Ascending aorta (tissue), 2 donors: Measurements from ENCODE around the gene MBNL2. TPM values are rescaled to one million over a fixed set of nuclear protein-coding genes. Genes with fewer than 3 reads are reported as not detected.

ENCODE experiments used
- DNase-seq, 2 donors: peaks; one replicate each; pipeline ENCODE4 v3.0.0-alpha.2; 2019; ENCODE audit warnings: low spot score in 2 of 2
- H3K27ac ChIP-seq, 2 donors: fragments of 200-600 bp; sonication (generic); one replicate each; pipeline ENCODE4 v1.5.1; 2016 to 2017; ENCODE audit warnings: mild to moderate bottlenecking in 1 of 2
- H3K27me3 ChIP-seq: fragments of 200-600 bp; sonication (generic); one replicate; pipeline ENCODE4 v1.5.1; 2017
- H3K36me3 ChIP-seq, 2 donors: fragments of 200-600 bp; sonication (generic); one replicate each; pipeline ENCODE4 v1.5.1; 2016
- H3K4me1 ChIP-seq, 2 donors: fragments of 200-600 bp; sonication (generic); one replicate each; pipeline ENCODE4 v1.5.1; 2016 to 2017; ENCODE audit warnings: mild to moderate bottlenecking in 1 of 2
- H3K4me3 ChIP-seq, 2 donors: fragments of 200-600 bp; sonication (generic); one replicate each; pipeline ENCODE4 v1.5.1; 2016 to 2017; ENCODE audit warnings: mild to moderate bottlenecking in 1 of 2
- H3K9me3 ChIP-seq, 2 donors: fragments of 200-600 bp; sonication (generic); one replicate each; pipeline ENCODE4 v1.5.1; 2016
- CTCF ChIP-seq, 3 experiments: fragments of 200-600 bp in 2 of 3; fragments of 450-650 bp in 1 of 3; sonication (generic) in 2 of 3; IDR thresholded peaks; one replicate each; pipeline ENCODE4 v1.5.1; 2016 to 2019; ENCODE audit warnings: antibody characterized with exemption in 3 of 3, mild to moderate bottlenecking in 1 of 3, moderate library complexity in 1 of 3
- intact Hi-C: fragments of 100-400 bp; cut with DNase I; formaldehyde crosslinking; loops from one replicate; pipeline ENCODE4 v1.15.1; 2023
- total RNA-seq: library from RNA; depleted of rRNA; stranded (reverse); fragments of >200 nt; gene quantifications from one replicate; pipeline ENCODE4 v1.1.0, GENCODE V29; 2016

Gene MBNL2
- total RNA-seq, 1 donor from 2014 or later, result 38.7 TPM

- H3K27ac ChIP-seq, result peak overlapping the region; percentile 80 to 83
- no peaks in the 10 kb centered on the region for H3K9me3 ChIP-seq
- peaks cover 0 to 27% of the 10 kb centered on the region in 2 donors for H3K4me1 ChIP-seq
- H3K27me3 ChIP-seq, result no peaks in the 10 kb centered on the region
- H3K36me3 ChIP-seq, result no peaks in the 10 kb centered on the region
- intact Hi-C loops, result loop anchor here (5.0 to 10.0 kb wide), 4 partner anchors 73 to 1170 kb away; partner anchors contain the start of gene UGGT2
- DNase-seq, result peak in 1 of 2 donors; percentile 77
- no peak for TF ChIP-seq CTCF (IDR thresholded peaks at IDR 0.05)
- peak overlapping the region; percentile 72 to 78 for H3K4me3 ChIP-seq
Observed at GRCh38 chr13:97224544-97225300, 2.6 kb downstream of the MBNL2 start.

- no peaks in the 10 kb centered on the region for H3K36me3 ChIP-seq
- H3K9me3 ChIP-seq, result no peaks in the 10 kb centered on the region
- no peak for TF ChIP-seq CTCF (IDR thresholded peaks at IDR 0.05)
- no peaks in the 10 kb centered on the region for H3K27me3 ChIP-seq
- H3K4me1 ChIP-seq, result peaks cover 0 to 31% of the 10 kb centered on the region in 2 donors
- intact Hi-C loops, result loop anchor here (10.0 kb wide), 2 partner anchors 559 to 1171 kb away; partner anchors contain the start of gene UGGT2
- DNase-seq, result no peak
- H3K27ac ChIP-seq, result peak overlapping the region; percentile 80 to 83
- H3K4me3 ChIP-seq, result peak overlapping the region; percentile 72 to 78
Observed at GRCh38 chr13:97225533-97225932, 3.4 kb downstream of the MBNL2 start.

GRCh38 chr13:97226013-97226412 lies 3.9 kb downstream of the MBNL2 start:
- no peaks in the 10 kb centered on the region for H3K27me3 ChIP-seq
- H3K36me3 ChIP-seq, result no peaks in the 10 kb centered on the region
- DNase-seq, result no peak
- peak overlapping the region; percentile 72 to 78 for H3K4me3 ChIP-seq
- intact Hi-C loops, result loop anchor here (2.0 to 10.0 kb wide), 3 partner anchors 31 to 1171 kb away; partner anchors contain the start of gene UGGT2
- H3K27ac ChIP-seq, result peak overlapping the region; percentile 80 to 83
- peaks cover 0 to 31% of the 10 kb centered on the region in 2 donors for H3K4me1 ChIP-seq
- TF ChIP-seq CTCF (IDR thresholded peaks at IDR 0.05), result no peak
- no peaks in the 10 kb centered on the region for H3K9me3 ChIP-seq

GRCh38 chr13:97226788-97227627 lies 4.9 kb downstream of the MBNL2 start:
- intact Hi-C loops, result loop anchor here (2.0 to 10.0 kb wide), 3 partner anchors 30 to 1172 kb away; partner anchors contain the start of gene UGGT2
- H3K36me3 ChIP-seq, result peaks cover 0 to 6% of the 10 kb centered on the region in 2 donors
- no peaks in the 10 kb centered on the region for H3K9me3 ChIP-seq
- no peak for TF ChIP-seq CTCF (IDR thresholded peaks at IDR 0.05)
- peaks cover 0 to 35% of the 10 kb centered on the region in 2 donors for H3K4me1 ChIP-seq
- H3K27ac ChIP-seq, result peak overlapping the region; percentile 80 to 83
- peak overlapping the region; percentile 2 to 78 for H3K4me3 ChIP-seq
- no peak for DNase-seq
- no peaks in the 10 kb centered on the region for H3K27me3 ChIP-seq

- Histone ChIP-seq H3K36me3 (peaks cover 0 to 6% of the 10 kb centered on the region in 2 donors), H3K4me3 (no peak overlapping the region), H3K27me3 (no peaks in the 10 kb centered on the region), H3K4me1 (peaks cover 0 to 35% of the 10 kb centered on the region in 2 donors), H3K27ac (peak overlapping the region in 1 of 2 donors; percentile 1), H3K9me3 (no peaks in the 10 kb centered on the region)
- intact Hi-C loops, result loop anchor here (10.0 kb wide), 2 partner anchors 556 to 1174 kb away; partner anchors contain the start of gene UGGT2
- no peak for TF ChIP-seq CTCF (IDR thresholded peaks at IDR 0.05)
- no peak for DNase-seq
Observed at GRCh38 chr13:97228850-97229521, 6.9 kb downstream of the MBNL2 start.
